Sigmoid colon (tissue), 4 donors: ENCODE results near the gene ATF4.

Source experiments
- CTCF ChIP-seq, 4 experiments: fragments of 450-650 bp in 3 of 4; fragments of 200-600 bp in 1 of 4; IDR thresholded peaks; one replicate each; pipeline ENCODE4 v1.5.1; 2016 to 2019; ENCODE audit warnings: antibody characterized with exemption in 4 of 4, mild to moderate bottlenecking in 3 of 4, moderate library complexity in 2 of 4
- EP300 ChIP-seq, 4 donors: sonication (generic); formaldehyde crosslinking; IDR thresholded peaks; one replicate each; pipeline ENCODE4 v1.6.1; 2017; ENCODE audit warnings: antibody characterized with exemption in 4 of 4
- POLR2A ChIP-seq, 2 donors: fragments of 450-650 bp; IDR thresholded peaks; one replicate each; pipeline ENCODE4 v1.6.1; 2016; ENCODE audit warnings: antibody characterized with exemption in 2 of 2, mild to moderate bottlenecking in 2 of 2, moderate library complexity in 2 of 2
- POLR2AphosphoS5 ChIP-seq, 4 donors: sonication (generic); formaldehyde crosslinking; IDR thresholded peaks; one replicate each; pipeline ENCODE4 v1.6.1; 2017; ENCODE audit warnings: antibody characterized with exemption in 4 of 4

GRCh38 chr22:39490135-39490798 is 30.1 kb upstream of the ATF4 start:
- TF ChIP-seq POLR2AphosphoS5 (IDR thresholded peaks at IDR 0.05) (no peak), CTCF (IDR thresholded peaks at IDR 0.05) (no peak), EP300 (IDR thresholded peaks at IDR 0.05) (no peak), POLR2A (IDR thresholded peaks at IDR 0.05) (no peak)
